Fibroblast of lung (primary cell): ENCODE data around the gene RHOT2.

Source experiments
- CTCF ChIP-seq, 2 donors: IDR thresholded peaks in 1 of 2; conservative IDR thresholded peaks in 1 of 2; 1 replicate in 1 of 2; 2 replicates in 1 of 2; pipeline ENCODE4 v1.5.1; 2011 to 2012; ENCODE audit warnings: low read length in 2 of 2, control low read depth in 1 of 2, inconsistent platforms in 1 of 2, low read depth in 1 of 2, mild to moderate bottlenecking in 1 of 2
- EZH2 ChIP-seq: IDR thresholded peaks from 2 replicates; pipeline ENCODE4 v1.5.1; 2012; ENCODE audit warnings: low read length, control low read depth, mild to moderate bottlenecking; ENCODE audit errors: missing control alignments

GRCh38 chr16:626787-627453 is 41.0 kb upstream of the RHOT2 start:
- TF ChIP-seq CTCF (conservative IDR thresholded peaks at IDR 0.05 in 1 of 2, IDR thresholded peaks at IDR 0.05 in 1 of 2; ENCODE audit: low read depth in 1 of 2, low read length in 2 of 2), result no peak
- no peak for TF ChIP-seq EZH2
